Measurements from ENCODE around the gene ZNF605. TPM values are rescaled to one million over a fixed set of nuclear protein-coding genes. Genes with fewer than 3 reads are reported as not detected.

ZNF605 gene
- polyA plus RNA-seq (18.6 and 22.6 TPM in 2 replicates), polyA minus RNA-seq (31.7 and 38.4 TPM in 2 replicates)

GRCh38 chr12:132956011-132956788 lies at the start of gene ZNF605:
TSS of gene ZNF605 (minus strand) at chr12:132956306. CDS start at chr12:132945635, 10,671 bp downstream.
- Histone ChIP-seq H3K4me3 (ENCODE audit: low read length) (peak within 1 kb of the TSS; percentile 82), H3K4me2 (ENCODE audit: low read length) (peak within 1 kb of the TSS; percentile 80), H3K36me3 (ENCODE audit: insufficient read depth, low read length) (peaks cover 5% of the 10 kb centered on the region), H3K27ac (ENCODE audit: low read length) (peak within 1 kb of the TSS; percentile 70), H3F3A (ENCODE audit: insufficient read depth, low read length, poor library complexity, severe bottlenecking) (no peaks in the 10 kb centered on the region), H3K9ac (ENCODE audit: low read length) (peak within 1 kb of the TSS; percentile 81), H3K27me3 (ENCODE audit: insufficient read depth, low read depth, low read length) (no peaks in the 10 kb centered on the region), H3K9me3 (ENCODE audit: low read length) (peaks cover 9% of the 10 kb centered on the region), H3K9me2 (ENCODE audit: insufficient read depth, low read length) (no peaks in the 10 kb centered on the region), H2AFZ (ENCODE audit: low read depth, low read length) (peak within 1 kb of the TSS; percentile 70), H3K79me2 (replicated peaks; ENCODE audit: insufficient read depth, low read length) (peaks cover 4% of the 10 kb centered on the region), H4K20me1 (ENCODE audit: insufficient read depth) (no peaks in the 10 kb centered on the region)
- no peak for TF ChIP-seq EZH2 (IDR thresholded peaks at IDR 0.05; ENCODE audit: borderline replicate concordance, insufficient read depth, low read length, poor library complexity, severe bottlenecking)
- TF ChIP-seq SMC3 (conservative IDR thresholded peaks at IDR 0.05; ENCODE audit: poor library complexity): no peak
- TF ChIP-seq TAF1 (IDR thresholded peaks at IDR 0.05; ENCODE audit: low read depth): no peak
- TF ChIP-seq POLR2AphosphoS5 (IDR thresholded peaks at IDR 0.05): peak; percentile 87
- no peak for TF ChIP-seq CTCF (IDR thresholded peaks at IDR 0.05; ENCODE audit: poor library complexity, severe bottlenecking)
- TF ChIP-seq REST (IDR thresholded peaks at IDR 0.05; ENCODE audit: borderline replicate concordance): no peak
- peak; percentile 21 for TF ChIP-seq RAD21 (conservative IDR thresholded peaks at IDR 0.05)
- peak; percentile 33 for TF ChIP-seq EP300 (conservative IDR thresholded peaks at IDR 0.05; ENCODE audit: poor library complexity, severe bottlenecking)
- TF ChIP-seq MXI1 (conservative IDR thresholded peaks at IDR 0.05; ENCODE audit: poor library complexity, severe bottlenecking): peak; percentile 47

GRCh38 chr12:132998741-132999140 lies 42.6 kb upstream of the ZNF605 start:
- Histone ChIP-seq H3K4me2 (ENCODE audit: low read length) (no peak overlapping the region), H3K27ac (ENCODE audit: low read length) (no peak overlapping the region), H3K27me3 (ENCODE audit: insufficient read depth, low read depth, low read length) (no peaks in the 10 kb centered on the region), H3K9me2 (ENCODE audit: insufficient read depth, low read length) (no peaks in the 10 kb centered on the region), H3K36me3 (ENCODE audit: insufficient read depth, low read length) (peaks cover 3% of the 10 kb centered on the region), H3K9ac (ENCODE audit: low read length) (no peak overlapping the region), H2AFZ (ENCODE audit: low read depth, low read length) (no peak overlapping the region), H3K79me2 (replicated peaks; ENCODE audit: insufficient read depth, low read length) (peaks cover 19% of the 10 kb centered on the region), H3F3A (ENCODE audit: insufficient read depth, low read length, poor library complexity, severe bottlenecking) (no peaks in the 10 kb centered on the region), H3K4me3 (ENCODE audit: low read length) (no peak overlapping the region), H4K20me1 (ENCODE audit: insufficient read depth) (no peaks in the 10 kb centered on the region), H3K9me3 (ENCODE audit: low read length) (peaks cover 33% of the 10 kb centered on the region)
- TF ChIP-seq RAD21 (conservative IDR thresholded peaks at IDR 0.05) (no peak), REST (IDR thresholded peaks at IDR 0.05; ENCODE audit: borderline replicate concordance) (no peak), EP300 (conservative IDR thresholded peaks at IDR 0.05; ENCODE audit: poor library complexity, severe bottlenecking) (no peak), CTCF (IDR thresholded peaks at IDR 0.05; ENCODE audit: poor library complexity, severe bottlenecking) (no peak), EZH2 (IDR thresholded peaks at IDR 0.05; ENCODE audit: borderline replicate concordance, insufficient read depth, low read length, poor library complexity, severe bottlenecking) (no peak), SMC3 (conservative IDR thresholded peaks at IDR 0.05; ENCODE audit: poor library complexity) (no peak), TAF1 (IDR thresholded peaks at IDR 0.05; ENCODE audit: low read depth) (no peak), POLR2AphosphoS5 (IDR thresholded peaks at IDR 0.05) (no peak)
